Hepatocyte (in vitro differentiated cells): ENCODE results near the gene CSNK2A1. TPM values are rescaled to one million over a fixed set of nuclear protein-coding genes. Genes with fewer than 3 reads are reported as not detected.
"Not testable (repeated sequence)": the region's sequence is repeated elsewhere in the genome, so short reads cannot be mapped to it uniquely, and the experiment has no call there.

ENCODE experiments used
- DNase-seq: peaks from one replicate; pipeline ENCODE4 v3.0.0-alpha.2; 2016; ENCODE audit warnings: low spot score
- H2AFZ ChIP-seq: fragments of 200-600 bp; sonication (generic); 2 replicates; pipeline ENCODE4 v1.6.0; 2016; ENCODE audit warnings: antibody characterized with exemption, mild to moderate bottlenecking
- H3K27ac ChIP-seq: fragments of 200-600 bp; sonication (generic); 2 replicates; pipeline ENCODE4 v1.5.1; 2016; ENCODE audit warnings: mild to moderate bottlenecking
- H3K27me3 ChIP-seq: fragments of 200-600 bp; sonication (generic); 2 replicates; pipeline ENCODE4 v1.6.1; 2016
- H3K36me3 ChIP-seq: fragments of 200-600 bp; sonication (generic); replicated peaks from 2 replicates; pipeline ENCODE4 v1.5.1; 2016; ENCODE audit warnings: low read depth; ENCODE audit not compliant: insufficient read depth
- H3K4me1 ChIP-seq: fragments of 200-600 bp; sonication (generic); 2 replicates; pipeline ENCODE4 v1.5.1; 2016; ENCODE audit warnings: mild to moderate bottlenecking, moderate library complexity; ENCODE audit not compliant: insufficient read depth
- H3K4me2 ChIP-seq: fragments of 200-600 bp; sonication (generic); 2 replicates; pipeline ENCODE4 v1.6.0; 2016
- H3K4me3 ChIP-seq: fragments of 200-600 bp; sonication (generic); 2 replicates; pipeline ENCODE4 v1.5.1; 2016; ENCODE audit warnings: mild to moderate bottlenecking
- H3K79me2 ChIP-seq: fragments of 200-600 bp; sonication (generic); 2 replicates; pipeline ENCODE4 v1.6.0; 2017; ENCODE audit warnings: mild to moderate bottlenecking
- H3K9me2 ChIP-seq: fragments of 200-600 bp; sonication (generic); replicated peaks from 2 replicates; pipeline ENCODE4 v1.6.0; 2017; ENCODE audit warnings: mild to moderate bottlenecking; ENCODE audit not compliant: insufficient read depth
- H3K9me3 ChIP-seq: fragments of 200-600 bp; sonication (generic); 2 replicates; pipeline ENCODE4 v1.5.1; 2016; ENCODE audit warnings: low read depth, mild to moderate bottlenecking
- H4K20me1 ChIP-seq: fragments of 200-600 bp; sonication (generic); 2 replicates; pipeline ENCODE4 v1.6.0; 2016; ENCODE audit warnings: mild to moderate bottlenecking; ENCODE audit not compliant: insufficient read depth, poor library complexity, severe bottlenecking
- CTCF ChIP-seq: fragments of 200-600 bp; sonication (generic); IDR thresholded peaks from 2 replicates; pipeline ENCODE4 v1.5.1; 2016; ENCODE audit warnings: antibody characterized with exemption, mild to moderate bottlenecking; ENCODE audit not compliant: poor library complexity
- EZH2 ChIP-seq: fragments of 200-600 bp; sonication (generic); IDR thresholded peaks from 2 replicates; pipeline ENCODE4 v1.6.1; 2016; ENCODE audit warnings: antibody characterized with exemption, mild to moderate bottlenecking, borderline replicate concordance
- EZH2phosphoT487 ChIP-seq: fragments of 200-600 bp; sonication (generic); IDR thresholded peaks from one replicate; pipeline ENCODE4 v1.6.1; 2018; ENCODE audit warnings: antibody characterized with exemption, mild to moderate bottlenecking, low read depth, moderate library complexity; ENCODE audit not compliant: unreplicated experiment, severe bottlenecking
- WGBS: methylation state at CpG from one replicate; pipeline ENCODE4 v1.1.6; 2016; ENCODE audit warnings: low lambda C conversion rate; ENCODE audit errors: missing lambda C conversion rate; 5-methylcytosine and 5-hydroxymethylcytosine counted together
- polyA plus RNA-seq: library from polyadenylated mRNA; unstranded; fragments of >200 nt; fragmentation: Nextera tagmentation; extraction: Ambion mirVana; gene quantifications from 2 replicates; pipeline ENCODE4 v1.2.1, GENCODE V29; 2016
- total RNA-seq: library from RNA; depleted of rRNA; stranded (reverse); fragments of >200 nt; gene quantifications from 2 replicates; pipeline ENCODE4 v1.2.3, GENCODE V29; 2014

CSNK2A1 gene
- total and polyA plus RNA-seq, 2 experiments from 2014 or later, result 65.6 to 173 TPM

DNA sequence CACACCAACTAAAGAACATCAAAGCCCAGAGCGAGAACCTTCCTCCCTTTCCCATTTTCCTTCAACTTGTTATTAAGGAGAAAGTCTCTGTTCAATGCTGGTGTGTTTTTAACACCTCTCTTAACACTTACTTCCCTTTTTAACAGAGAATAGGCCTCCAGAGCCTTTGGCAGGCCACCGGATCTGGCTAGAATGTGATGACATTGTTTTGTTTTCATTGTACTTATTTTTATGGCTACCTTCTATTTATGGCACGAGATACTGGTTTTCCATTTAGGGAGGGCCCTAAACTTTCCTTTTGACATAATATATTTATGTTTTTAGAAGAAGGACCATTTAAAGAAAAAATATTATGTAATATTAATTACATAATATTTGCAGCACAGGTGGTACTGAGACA, 44.9 kb upstream of the CSNK2A1 start:
- TF ChIP-seq EZH2 (no peak), CTCF (no peak), EZH2phosphoT487 (no peak)

DNA sequence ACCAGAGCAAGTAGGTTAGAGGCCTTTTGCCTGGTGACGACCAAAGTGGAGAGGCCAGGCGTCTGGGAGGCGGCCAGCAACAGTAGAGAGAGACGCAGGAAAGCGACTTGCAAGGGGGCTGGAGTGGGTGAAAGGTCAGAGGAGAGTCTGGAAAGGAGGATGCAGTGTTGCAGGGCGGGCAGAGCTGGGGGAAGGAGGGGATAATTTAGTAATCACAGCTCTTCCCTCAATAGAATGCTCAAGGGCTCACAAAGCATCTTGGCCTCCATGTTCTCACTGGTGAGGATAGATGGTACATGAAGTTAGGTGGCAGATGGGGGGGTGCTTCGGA, 41.3 kb upstream of the CSNK2A1 start:
- 71% methylated on average over 7 of the region's 7 CpGs for WGBS
- no peak overlapping the region for H3K4me3 ChIP-seq
- no peak for TF ChIP-seq EZH2phosphoT487
- no peak for TF ChIP-seq EZH2
- no peak for TF ChIP-seq CTCF
- H3K27ac ChIP-seq, result no peak overlapping the region
- no peaks in the 10 kb centered on the region for H3K9me3 ChIP-seq
- DNase-seq, result no peak
- no peaks in the 10 kb centered on the region for H3K36me3 ChIP-seq
- H3K4me2 ChIP-seq, result no peak overlapping the region
- no peaks in the 10 kb centered on the region for H3K9me2 ChIP-seq
- no peaks in the 10 kb centered on the region for H3K79me2 ChIP-seq
- H3K4me1 ChIP-seq, result no peaks in the 10 kb centered on the region
- H2AFZ ChIP-seq, result no peak overlapping the region
- H3K27me3 ChIP-seq, result no peaks in the 10 kb centered on the region
- H4K20me1 ChIP-seq, result no peaks in the 10 kb centered on the region

More for the DNA sequence above, 44.9 kb upstream of the CSNK2A1 start:
- Histone ChIP-seq H3K27ac (no peak overlapping the region), H3K79me2 (no peaks in the 10 kb centered on the region), H4K20me1 (no peaks in the 10 kb centered on the region), H3K36me3 (no peaks in the 10 kb centered on the region), H3K4me1 (no peaks in the 10 kb centered on the region), H2AFZ (no peak overlapping the region), H3K4me3 (no peak overlapping the region), H3K4me2 (no peak overlapping the region), H3K9me3 (no peaks in the 10 kb centered on the region), H3K9me2 (no peaks in the 10 kb centered on the region), H3K27me3 (no peaks in the 10 kb centered on the region)
- DNase-seq, result no peak
- 64% methylated on average over 3 of the region's 3 CpGs for WGBS

DNA sequence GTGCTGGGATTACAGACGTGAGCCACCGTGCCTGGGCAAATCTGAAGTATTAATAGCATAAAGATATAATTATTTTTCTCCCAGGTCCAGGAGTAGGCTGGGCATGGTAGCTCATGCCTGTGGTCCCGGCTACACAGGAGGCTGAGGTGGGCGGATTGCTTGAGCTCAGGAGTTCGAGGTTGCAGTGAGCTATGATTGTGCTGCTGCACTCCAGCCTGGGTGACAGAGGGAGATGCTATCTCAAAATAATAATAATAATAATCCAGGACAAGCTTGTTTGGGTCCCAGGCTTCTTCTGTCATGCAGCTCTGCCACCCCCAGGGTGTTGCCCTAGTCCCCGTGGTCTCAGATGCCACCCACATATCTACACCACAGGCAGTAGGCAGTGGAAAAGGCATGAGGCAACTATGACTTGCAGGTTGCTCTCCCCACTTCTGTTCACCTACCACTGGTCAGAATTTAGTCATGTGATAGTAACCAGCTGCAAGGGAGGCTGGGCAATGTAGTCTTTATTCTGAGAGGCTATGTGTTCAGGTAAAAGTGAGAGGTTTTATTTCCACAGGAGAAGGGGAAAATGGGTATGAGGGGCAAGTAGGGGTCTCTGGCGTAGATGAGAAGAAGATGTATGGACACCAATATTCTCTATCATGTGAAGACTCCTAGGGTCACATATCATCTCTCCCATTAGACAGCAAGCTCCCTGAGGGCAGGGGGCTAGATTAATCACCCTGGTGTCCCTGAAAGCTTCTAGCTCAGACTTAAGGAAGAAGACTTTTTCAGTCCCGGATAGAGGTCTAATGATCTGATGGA, 40.8 kb upstream of the CSNK2A1 start:
- no peaks in the 10 kb centered on the region for H3K4me1 ChIP-seq
- H3K79me2 ChIP-seq, result no peaks in the 10 kb centered on the region
- no peaks in the 10 kb centered on the region for H3K27me3 ChIP-seq
- no peak for DNase-seq
- no peak overlapping the region for H3K27ac ChIP-seq
- H3K9me2 ChIP-seq, result no peaks in the 10 kb centered on the region
- no peak overlapping the region for H3K4me2 ChIP-seq
- TF ChIP-seq EZH2phosphoT487 (no peak), CTCF (no peak), EZH2 (no peak)
- no peak overlapping the region for H3K4me3 ChIP-seq
- H4K20me1 ChIP-seq, result no peaks in the 10 kb centered on the region
- WGBS, result 88% methylated on average over 8 of the region's 8 CpGs
- H2AFZ ChIP-seq, result no peak overlapping the region
- no peaks in the 10 kb centered on the region for H3K9me3 ChIP-seq
- no peaks in the 10 kb centered on the region for H3K36me3 ChIP-seq

- H3K4me1 ChIP-seq, result no peaks in the 10 kb centered on the region
- H4K20me1 ChIP-seq, result no peaks in the 10 kb centered on the region
- no peak overlapping the region for H3K27ac ChIP-seq
- DNase-seq, result no peak
- no peaks in the 10 kb centered on the region for H3K27me3 ChIP-seq
- H3K4me3 ChIP-seq, result no peak overlapping the region
- H3K36me3 ChIP-seq, result no peaks in the 10 kb centered on the region
- WGBS, result 81% methylated on average over 5 of the region's 5 CpGs
- H2AFZ ChIP-seq, result no peak overlapping the region
- no peak overlapping the region for H3K4me2 ChIP-seq
- H3K9me3 ChIP-seq, result no peaks in the 10 kb centered on the region
- TF ChIP-seq CTCF, result no peak
- TF ChIP-seq EZH2, result no peak
- no peak for TF ChIP-seq EZH2phosphoT487
- H3K9me2 ChIP-seq, result no peaks in the 10 kb centered on the region
- H3K79me2 ChIP-seq, result no peaks in the 10 kb centered on the region
Measured at GRCh38 chr20:582204-582603, 38.6 kb upstream of the CSNK2A1 start.

DNA sequence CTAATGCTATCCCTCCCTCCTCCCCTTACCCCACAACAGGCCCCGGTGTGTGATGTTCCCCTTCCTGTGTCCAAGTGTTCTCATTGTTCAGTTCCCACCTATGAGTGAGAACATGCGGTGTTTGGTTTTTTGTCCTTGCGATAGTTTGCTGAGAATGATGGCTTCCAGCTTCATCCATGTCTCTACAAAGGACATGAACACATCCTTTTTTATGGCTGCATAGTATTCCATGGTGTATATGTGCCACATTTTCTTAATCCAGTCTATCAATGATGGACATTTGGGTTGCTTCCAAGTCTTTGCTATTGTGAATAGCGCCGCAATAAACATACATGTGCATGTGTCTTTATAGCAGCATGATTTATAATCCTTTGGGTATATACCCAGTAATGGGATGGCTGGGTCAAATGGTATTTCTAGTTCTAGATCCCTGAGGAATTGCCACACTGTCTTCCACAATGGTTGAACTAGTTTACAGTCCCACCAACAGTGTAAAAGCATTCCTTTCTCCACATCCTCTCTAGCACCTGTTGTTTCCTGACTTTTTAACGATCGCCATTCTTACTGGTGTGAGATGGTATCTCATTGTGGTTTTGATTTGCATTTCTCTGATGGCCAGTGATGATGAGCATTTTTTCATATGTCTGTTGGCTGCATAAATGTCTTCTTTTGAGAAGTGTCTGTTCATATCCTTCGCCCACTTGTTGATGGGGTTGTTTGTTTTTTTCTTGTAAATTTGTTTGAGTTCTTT, 35.5 kb upstream of the CSNK2A1 start:
- not testable (repeated sequence) for H3K4me1 ChIP-seq, DNase-seq, H3K27me3 ChIP-seq, H2AFZ ChIP-seq, H3K9me2 ChIP-seq, H3K79me2 ChIP-seq, H3K36me3 ChIP-seq, H4K20me1 ChIP-seq, H3K4me3 ChIP-seq, H3K27ac ChIP-seq, H3K9me3 ChIP-seq, H3K4me2 ChIP-seq
- WGBS, result 86% methylated on average over 8 of the region's 8 CpGs
